Right lobe of liver (tissue), 6 donors: Measurements from ENCODE around the gene NOD2. TPM values are rescaled to one million over a fixed set of nuclear protein-coding genes. Genes with fewer than 3 reads are reported as not detected.

Source experiments
- ATAC-seq, 4 donors: fragments of 200-7000 bp; cut with Tn5 transposase; one replicate each; pipeline ENCODE4 v1.9.1; 2020; ENCODE audit warnings: mild to moderate bottlenecking in 4 of 4, moderate library complexity in 4 of 4
- DNase-seq, 3 donors: peaks; one replicate each; pipeline ENCODE4 v3.0.0-alpha.2; 2020
- H3K27ac ChIP-seq, 3 donors: fragments of 200-600 bp; one replicate each; pipeline ENCODE4 v1.8.0; 2022
- H3K27me3 ChIP-seq, 2 donors: fragments of 200-600 bp; one replicate each; pipeline ENCODE4 v1.8.0; 2022
- H3K36me3 ChIP-seq, 4 donors: fragments of 200-600 bp; sonication (generic) in 1 of 4; one replicate each; pipeline versions ENCODE4 v1.5.1 to v1.8.0; 2017 to 2022; ENCODE audit warnings: control low read depth in 1 of 4
- H3K4me1 ChIP-seq, 4 donors: fragments of 200-600 bp; sonication (generic) in 1 of 4; one replicate each; pipeline versions ENCODE4 v1.5.1 to v1.8.0; 2017 to 2022; ENCODE audit warnings: control low read depth in 1 of 4
- H3K4me3 ChIP-seq, 3 donors: fragments of 200-600 bp; one replicate each; pipeline ENCODE4 v1.8.0; 2022
- H3K9me3 ChIP-seq, 4 donors: fragments of 200-600 bp; sonication (generic) in 1 of 4; one replicate each; pipeline versions ENCODE4 v1.5.1 to v1.8.0; 2017 to 2022; ENCODE audit warnings: control low read depth in 1 of 4
- POLR2A ChIP-seq: fragments of 450-650 bp; IDR thresholded peaks from one replicate; pipeline ENCODE4 v1.6.1; 2017; ENCODE audit warnings: antibody characterized with exemption, mild to moderate bottlenecking
- whole genome bisulfite sequencing: methylation state at CpG from one replicate; pipeline ENCODE4 v1.1.6; 2018; ENCODE audit warnings: low coverage, low lambda C conversion rate; ENCODE audit not compliant: insufficient coverage; ENCODE audit errors: missing lambda C conversion rate; 5-methylcytosine and 5-hydroxymethylcytosine counted together
- intact Hi-C, 2 donors: fragments of 100-400 bp; cut with DNase I; formaldehyde crosslinking; loops; one replicate each; pipeline versions ENCODE4 v1.11.2 to v1.14.1; 2022
- total RNA-seq, 6 experiments: library from RNA; depleted of rRNA in 2 of 6; stranded (reverse); fragments of >200 nt in 2 of 6; fragmentation: NEBNext Ultra II Directional in 3 of 6; extraction: Animal tissue kit (Norgen Biotek cat#: 25700) in 3 of 6; gene quantifications; one replicate each; pipeline versions ENCODE4 v1.1.0 to v1.2.4, GENCODE V29; 2016 to 2023
- TF ChIP-seq, protein P1 (sequence below), 4 donors: fragments of 200-600 bp in 3 of 4; fragments of 450-650 bp in 1 of 4; IDR thresholded peaks; one replicate each; pipeline versions ENCODE4 v1.5.1 to v1.8.0; 2016 to 2022; ENCODE audit warnings: antibody characterized with exemption in 4 of 4, mild to moderate bottlenecking in 2 of 4
- donor health status: DM: no; HTN: yes; CAD: no.
- donor health status: DM: no; HTN: no; CAD: no.
- donor health status: DM: no; HTN: no; CAD: no.
- donor health status: DM: no; HTN: yes; CAD: no.
- donor health status: DM: no; HTN: yes; CAD: no.

NOD2 gene
- total RNA-seq, 6 experiments from 2014 or later, result 0.74 to 6.0 (median 1.4) TPM

DNA sequence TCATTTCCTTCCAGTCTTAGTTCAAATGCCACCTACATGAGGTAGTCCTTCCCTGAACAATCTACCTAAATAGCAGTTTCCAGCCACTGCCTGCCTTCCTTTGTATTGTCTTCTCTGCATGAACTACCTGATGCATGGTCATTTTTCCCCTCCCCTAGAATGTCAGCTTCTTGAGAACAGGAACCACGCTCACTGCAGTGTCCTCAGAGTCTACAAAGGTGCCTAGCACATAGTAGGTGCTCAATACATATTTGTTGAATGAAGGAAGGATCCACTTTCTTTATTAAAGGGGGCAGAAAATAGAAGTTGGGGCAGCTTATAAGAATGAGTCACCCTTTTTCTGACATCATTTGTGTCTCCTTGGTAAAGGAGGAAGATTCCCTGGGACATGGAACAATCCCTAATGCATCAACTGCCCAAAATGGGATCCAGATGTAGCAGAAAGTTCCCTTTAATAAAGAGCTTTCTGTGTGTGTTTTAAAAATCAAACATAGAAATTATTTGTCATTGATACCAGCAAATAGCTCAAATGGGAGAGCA lies 44.1 kb downstream of the NOD2 start:
- intact Hi-C loops, result no loop called here
- TF ChIP-seq POLR2A, result no peak
- TF ChIP-seq, protein P1, sequence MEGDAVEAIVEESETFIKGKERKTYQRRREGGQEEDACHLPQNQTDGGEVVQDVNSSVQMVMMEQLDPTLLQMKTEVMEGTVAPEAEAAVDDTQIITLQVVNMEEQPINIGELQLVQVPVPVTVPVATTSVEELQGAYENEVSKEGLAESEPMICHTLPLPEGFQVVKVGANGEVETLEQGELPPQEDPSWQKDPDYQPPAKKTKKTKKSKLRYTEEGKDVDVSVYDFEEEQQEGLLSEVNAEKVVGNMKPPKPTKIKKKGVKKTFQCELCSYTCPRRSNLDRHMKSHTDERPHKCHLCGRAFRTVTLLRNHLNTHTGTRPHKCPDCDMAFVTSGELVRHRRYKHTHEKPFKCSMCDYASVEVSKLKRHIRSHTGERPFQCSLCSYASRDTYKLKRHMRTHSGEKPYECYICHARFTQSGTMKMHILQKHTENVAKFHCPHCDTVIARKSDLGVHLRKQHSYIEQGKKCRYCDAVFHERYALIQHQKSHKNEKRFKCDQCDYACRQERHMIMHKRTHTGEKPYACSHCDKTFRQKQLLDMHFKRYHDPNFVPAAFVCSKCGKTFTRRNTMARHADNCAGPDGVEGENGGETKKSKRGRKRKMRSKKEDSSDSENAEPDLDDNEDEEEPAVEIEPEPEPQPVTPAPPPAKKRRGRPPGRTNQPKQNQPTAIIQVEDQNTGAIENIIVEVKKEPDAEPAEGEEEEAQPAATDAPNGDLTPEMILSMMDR (IDR thresholded peaks at IDR 0.05), result no peak
- no peaks in the 10 kb centered on the region for H3K36me3 ChIP-seq
- H3K27me3 ChIP-seq, result no peaks in the 10 kb centered on the region
- WGBS, result 100% methylated on average over 1 of the region's 1 CpG
- H3K4me3 ChIP-seq, result no peak overlapping the region
- DNase-seq (no peak), ATAC-seq (no peak)
- no peak overlapping the region for H3K27ac ChIP-seq
- H3K9me3 ChIP-seq, result no peaks in the 10 kb centered on the region
- H3K4me1 ChIP-seq, result peaks cover 0 to 4% (median 0%) of the 10 kb centered on the region in 4 donors

DNA sequence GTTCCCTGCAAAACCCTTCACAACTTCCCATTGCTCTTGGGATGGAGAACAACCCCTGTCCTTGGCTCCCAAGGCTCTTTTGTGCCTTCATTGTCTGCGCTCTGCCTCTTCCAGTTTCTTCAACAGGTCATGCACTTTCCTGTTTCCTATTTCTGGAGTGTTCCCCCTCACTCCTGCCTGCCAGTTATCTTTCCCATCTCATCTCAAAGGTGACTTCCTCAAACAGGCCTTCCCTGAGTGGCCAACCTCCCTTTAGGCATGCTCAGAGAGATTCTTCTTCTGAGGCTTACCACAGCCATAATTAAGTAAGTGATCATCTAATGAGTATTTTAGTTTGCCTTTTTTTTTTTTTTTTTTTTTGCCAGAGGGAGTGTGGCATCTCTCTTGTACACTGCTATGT lies 45.6 kb downstream of the NOD2 start:
- H3K9me3 ChIP-seq, result no peaks in the 10 kb centered on the region
- ATAC-seq (no peak), DNase-seq (no peak)
- no peaks in the 10 kb centered on the region for H3K27me3 ChIP-seq
- H3K4me3 ChIP-seq, result no peak overlapping the region
- 73% methylated on average over 1 of the region's 1 CpG for WGBS
- TF ChIP-seq POLR2A, result no peak
- TF ChIP-seq, protein P1 (IDR thresholded peaks at IDR 0.05), result no peak
- H3K4me1 ChIP-seq, result peaks cover 0 to 4% (median 0%) of the 10 kb centered on the region in 4 donors
- no peak overlapping the region for H3K27ac ChIP-seq
- intact Hi-C loops, result no loop called here
- no peaks in the 10 kb centered on the region for H3K36me3 ChIP-seq

DNA sequence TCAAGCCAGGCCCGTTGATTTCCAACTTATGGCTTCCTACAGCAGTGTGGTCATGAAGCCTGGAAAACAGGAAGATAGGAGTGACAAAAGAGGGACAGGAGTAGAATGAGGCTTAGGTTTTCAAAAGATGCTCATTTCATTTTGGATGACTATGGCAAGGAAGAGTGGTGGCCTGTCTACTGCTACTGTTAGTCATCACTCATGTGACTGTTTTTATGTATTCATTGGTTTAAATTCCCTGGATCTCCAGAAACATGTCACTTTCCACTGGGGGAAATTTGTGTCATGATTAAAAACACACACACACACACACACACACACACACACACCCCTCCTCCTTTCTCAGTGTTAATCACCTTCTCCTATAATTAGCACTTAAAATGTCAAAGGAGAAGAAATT lies 47.3 kb downstream of the NOD2 start:
- ATAC-seq, result no peak

DNA sequence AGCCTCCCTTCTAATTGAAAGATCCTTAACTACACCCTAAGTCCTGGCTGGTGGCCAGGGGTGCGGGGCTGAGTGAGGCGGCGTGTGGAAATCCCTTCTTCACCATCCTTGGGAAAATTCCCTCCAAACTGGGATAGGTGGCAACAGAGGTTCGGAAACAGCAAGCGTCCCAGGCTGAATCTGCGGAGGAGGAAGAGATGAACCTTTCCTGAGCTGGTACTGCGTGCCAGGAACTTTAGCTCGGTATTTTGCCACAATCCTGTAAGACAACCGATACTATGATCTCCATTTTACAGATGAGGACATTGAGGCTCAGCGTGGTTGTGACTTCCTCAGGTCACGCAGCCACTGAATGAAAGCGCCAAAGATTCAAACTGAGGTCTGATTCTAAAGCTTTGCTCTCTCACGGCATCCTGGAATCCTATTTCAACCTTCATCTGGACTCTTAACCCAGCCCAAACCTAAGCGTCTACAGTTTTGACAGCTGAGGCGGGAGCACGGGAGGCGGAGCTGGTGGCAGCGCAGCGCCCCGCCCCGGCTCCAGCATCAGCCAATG lies 47.9 kb downstream of the NOD2 start:
- Histone ChIP-seq H3K27me3 (no peaks in the 10 kb centered on the region), H3K4me1 (peaks cover 0 to 4% (median 0%) of the 10 kb centered on the region in 4 donors), H3K36me3 (no peaks in the 10 kb centered on the region), H3K9me3 (no peaks in the 10 kb centered on the region), H3K27ac (peak overlapping the region; percentile 40 to 78 (median 73)), H3K4me3 (peak overlapping the region; percentile 10 to 60 (median 50))
- peak in 3 of 4 donors; percentile 0 to 3 (median 1) for ATAC-seq
- WGBS, result 10% methylated on average over 8 of the region's 21 CpGs
- DNase-seq, result peak in 2 of 3 donors; percentile 41 to 56
- TF ChIP-seq, protein P1 (IDR thresholded peaks at IDR 0.05), result no peak
- TF ChIP-seq POLR2A, result no peak
- intact Hi-C loops, result no loop called here

More for the DNA sequence above, 47.3 kb downstream of the NOD2 start:
- TF ChIP-seq, protein P1 (IDR thresholded peaks at IDR 0.05), result no peak
- no peak for TF ChIP-seq POLR2A
- H3K9me3 ChIP-seq, result no peaks in the 10 kb centered on the region
- 29% methylated on average over 1 of the region's 1 CpG for WGBS
- intact Hi-C loops, result no loop called here
- DNase-seq, result no peak
- peak overlapping the region in 1 of 3 donors; percentile 60 for H3K4me3 ChIP-seq
- peaks cover 0 to 4% (median 0%) of the 10 kb centered on the region in 4 donors for H3K4me1 ChIP-seq
- no peaks in the 10 kb centered on the region for H3K27me3 ChIP-seq
- no peaks in the 10 kb centered on the region for H3K36me3 ChIP-seq
- peak overlapping the region in 1 of 3 donors; percentile 73 for H3K27ac ChIP-seq
